SK-N-MC (cell line): ENCODE measurements around the gene UBL4A.

Experiments used
- EZH2 ChIP-seq: fragments of 200-600 bp; sonication (generic); IDR thresholded peaks from one replicate; pipeline ENCODE4 v1.6.1; 2017; ENCODE audit warnings: antibody characterized with exemption
- FOXP2 ChIP-seq: optimal IDR thresholded peaks from 2 replicates; pipeline ENCODE3; 2011; ENCODE audit warnings: mild to moderate bottlenecking, moderate library complexity; ENCODE audit not compliant: insufficient read depth; ENCODE audit errors: extremely low read length, control extremely low read depth

GRCh38 chrX:154486052-154486395 lies 391 bp downstream of the UBL4A start:
- no peak for TF ChIP-seq FOXP2
- no peak for TF ChIP-seq EZH2
